ENCODE data around the gene PAK1IP1.
A peak's percentile ranks its signal among the peaks of the same experiment; 100 is the strongest.

The PAK1IP1 gene

DNA sequence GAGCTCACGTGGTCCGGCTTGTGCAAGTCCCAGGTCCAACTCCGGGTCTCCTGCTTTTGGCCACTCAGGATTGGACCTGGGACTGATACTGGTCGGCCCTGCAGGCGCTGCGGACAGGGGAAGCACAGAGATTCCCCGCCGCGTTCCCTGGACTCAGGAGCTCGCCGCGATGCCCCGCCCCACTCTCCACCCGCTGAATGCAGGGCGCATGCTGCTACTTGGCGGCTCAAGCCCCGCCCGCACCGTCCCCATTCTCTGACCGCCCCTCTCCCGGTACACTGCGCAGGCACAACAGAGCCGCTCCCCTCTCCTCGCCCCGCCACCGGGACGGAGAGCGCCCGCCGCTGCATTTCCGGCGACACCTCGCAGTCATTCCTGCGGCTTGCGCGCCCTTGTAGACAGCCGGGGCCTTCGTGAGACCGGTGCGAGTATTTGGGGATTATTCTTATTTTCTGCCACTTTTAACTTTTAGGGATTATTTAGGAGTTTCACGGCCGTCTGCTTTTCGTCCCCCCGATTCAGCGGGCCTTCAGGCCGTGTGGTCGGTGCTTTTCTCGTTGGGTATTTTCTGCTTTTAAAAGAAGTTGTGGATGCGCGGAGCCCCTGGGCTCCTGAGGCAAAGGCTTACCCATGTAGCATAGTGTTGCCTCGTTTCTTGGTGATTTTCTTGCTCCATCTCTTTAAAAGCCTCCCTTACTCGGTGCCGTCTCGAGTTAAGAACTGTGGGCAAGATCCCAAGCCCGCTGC, 28.2 kb downstream of the PAK1IP1 start, which contains the start of gene TMEM14C (continued):
- TF ChIP-seq, protein P1, sequence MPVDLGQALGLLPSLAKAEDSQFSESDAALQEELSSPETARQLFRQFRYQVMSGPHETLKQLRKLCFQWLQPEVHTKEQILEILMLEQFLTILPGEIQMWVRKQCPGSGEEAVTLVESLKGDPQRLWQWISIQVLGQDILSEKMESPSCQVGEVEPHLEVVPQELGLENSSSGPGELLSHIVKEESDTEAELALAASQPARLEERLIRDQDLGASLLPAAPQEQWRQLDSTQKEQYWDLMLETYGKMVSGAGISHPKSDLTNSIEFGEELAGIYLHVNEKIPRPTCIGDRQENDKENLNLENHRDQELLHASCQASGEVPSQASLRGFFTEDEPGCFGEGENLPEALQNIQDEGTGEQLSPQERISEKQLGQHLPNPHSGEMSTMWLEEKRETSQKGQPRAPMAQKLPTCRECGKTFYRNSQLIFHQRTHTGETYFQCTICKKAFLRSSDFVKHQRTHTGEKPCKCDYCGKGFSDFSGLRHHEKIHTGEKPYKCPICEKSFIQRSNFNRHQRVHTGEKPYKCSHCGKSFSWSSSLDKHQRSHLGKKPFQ (tag by site-specific recombination; IDR thresholded peaks at IDR 0.05) = peak; percentile 30; the same call in 1 of the 2 replicates
- TF ChIP-seq ZNF157 (tag by site-specific recombination; IDR thresholded peaks at IDR 0.05) (no peak), ZNF626 (tag by site-specific recombination; IDR thresholded peaks at IDR 0.05) (no peak), ZNF292 (tag by site-specific recombination; IDR thresholded peaks at IDR 0.05; ENCODE audit: borderline replicate concordance, low read depth) (no peak), ZNF341 (tag by site-specific recombination; IDR thresholded peaks at IDR 0.05; ENCODE audit: low read depth) (peak; percentile 43; the same call in 1 of the 2 replicates), ZNF394 (tag by site-specific recombination; IDR thresholded peaks at IDR 0.05; ENCODE audit: borderline replicate concordance) (no peak; the same call in 1 of the 2 replicates), ZNF658 (tag by site-specific recombination; IDR thresholded peaks at IDR 0.05) (no peak), ZNF544 (tag by site-specific recombination; IDR thresholded peaks at IDR 0.05) (no peak), ZNF777 (tag by site-specific recombination; IDR thresholded peaks at IDR 0.05; ENCODE audit: borderline replicate concordance) (no peak), ZNF76 (tag by site-specific recombination; IDR thresholded peaks at IDR 0.05; ENCODE audit: borderline replicate concordance, low read depth) (0 out of 2 replicates have a peak, but pooled peaks have one; percentile 12), GLIS2 (tag by site-specific recombination; IDR thresholded peaks at IDR 0.05) (peak; percentile 75), ZNF2 (tag by site-specific recombination; IDR thresholded peaks at IDR 0.05) (peak; percentile 66; the same call in 1 of the 2 replicates), WT1 (tag by site-specific recombination; IDR thresholded peaks at IDR 0.05) (no peak; the same call in 1 of the 2 replicates), GLI2 (tag by site-specific recombination; IDR thresholded peaks at IDR 0.05; ENCODE audit: borderline replicate concordance, low read depth) (no peak), HOXA7 (CRISPR knock-in tag; IDR thresholded peaks at IDR 0.05; ENCODE audit: borderline replicate concordance) (no peak), TCF7L2 (IDR thresholded peaks at IDR 0.05; ENCODE audit: borderline replicate concordance, low read depth, low read length) (no peak), ZNF174 (tag by site-specific recombination; IDR thresholded peaks at IDR 0.05) (no peak), ZNF837 (tag by site-specific recombination; IDR thresholded peaks at IDR 0.05) (no peak)
- TF ChIP-seq, protein P2, sequence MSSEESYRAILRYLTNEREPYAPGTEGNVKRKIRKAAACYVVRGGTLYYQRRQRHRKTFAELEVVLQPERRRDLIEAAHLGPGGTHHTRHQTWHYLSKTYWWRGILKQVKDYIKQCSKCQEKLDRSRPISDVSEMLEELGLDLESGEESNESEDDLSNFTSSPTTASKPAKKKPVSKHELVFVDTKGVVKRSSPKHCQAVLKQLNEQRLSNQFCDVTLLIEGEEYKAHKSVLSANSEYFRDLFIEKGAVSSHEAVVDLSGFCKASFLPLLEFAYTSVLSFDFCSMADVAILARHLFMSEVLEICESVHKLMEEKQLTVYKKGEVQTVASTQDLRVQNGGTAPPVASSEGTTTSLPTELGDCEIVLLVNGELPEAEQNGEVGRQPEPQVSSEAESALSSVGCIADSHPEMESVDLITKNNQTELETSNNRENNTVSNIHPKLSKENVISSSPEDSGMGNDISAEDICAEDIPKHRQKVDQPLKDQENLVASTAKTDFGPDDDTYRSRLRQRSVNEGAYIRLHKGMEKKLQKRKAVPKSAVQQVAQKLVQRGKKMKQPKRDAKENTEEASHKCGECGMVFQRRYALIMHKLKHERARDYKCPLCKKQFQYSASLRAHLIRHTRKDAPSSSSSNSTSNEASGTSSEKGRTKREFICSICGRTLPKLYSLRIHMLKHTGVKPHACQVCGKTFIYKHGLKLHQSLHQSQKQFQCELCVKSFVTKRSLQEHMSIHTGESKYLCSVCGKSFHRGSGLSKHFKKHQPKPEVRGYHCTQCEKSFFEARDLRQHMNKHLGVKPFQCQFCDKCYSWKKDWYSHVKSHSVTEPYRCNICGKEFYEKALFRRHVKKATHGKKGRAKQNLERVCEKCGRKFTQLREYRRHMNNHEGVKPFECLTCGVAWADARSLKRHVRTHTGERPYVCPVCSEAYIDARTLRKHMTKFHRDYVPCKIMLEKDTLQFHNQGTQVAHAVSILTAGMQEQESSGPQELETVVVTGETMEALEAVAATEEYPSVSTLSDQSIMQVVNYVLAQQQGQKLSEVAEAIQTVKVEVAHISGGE (tag by site-specific recombination; conservative IDR thresholded peaks at IDR 0.05; ENCODE audit: low read depth) = peak; percentile 85
- TF ChIP-seq, protein P3, sequence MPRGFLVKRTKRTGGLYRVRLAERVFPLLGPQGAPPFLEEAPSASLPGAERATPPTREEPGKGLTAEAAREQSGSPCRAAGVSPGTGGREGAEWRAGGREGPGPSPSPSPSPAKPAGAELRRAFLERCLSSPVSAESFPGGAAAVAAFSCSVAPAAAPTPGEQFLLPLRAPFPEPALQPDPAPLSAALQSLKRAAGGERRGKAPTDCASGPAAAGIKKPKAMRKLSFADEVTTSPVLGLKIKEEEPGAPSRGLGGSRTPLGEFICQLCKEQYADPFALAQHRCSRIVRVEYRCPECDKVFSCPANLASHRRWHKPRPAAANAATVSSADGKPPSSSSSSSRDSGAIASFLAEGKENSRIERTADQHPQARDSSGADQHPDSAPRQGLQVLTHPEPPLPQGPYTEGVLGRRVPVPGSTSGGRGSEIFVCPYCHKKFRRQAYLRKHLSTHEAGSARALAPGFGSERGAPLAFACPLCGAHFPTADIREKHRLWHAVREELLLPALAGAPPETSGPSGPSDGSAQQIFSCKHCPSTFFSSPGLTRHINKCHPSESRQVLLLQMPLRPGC (tag by site-specific recombination; IDR thresholded peaks at IDR 0.05) = peak; percentile 58; the same call in 1 of the 2 replicates
- TF ChIP-seq, protein P4, sequence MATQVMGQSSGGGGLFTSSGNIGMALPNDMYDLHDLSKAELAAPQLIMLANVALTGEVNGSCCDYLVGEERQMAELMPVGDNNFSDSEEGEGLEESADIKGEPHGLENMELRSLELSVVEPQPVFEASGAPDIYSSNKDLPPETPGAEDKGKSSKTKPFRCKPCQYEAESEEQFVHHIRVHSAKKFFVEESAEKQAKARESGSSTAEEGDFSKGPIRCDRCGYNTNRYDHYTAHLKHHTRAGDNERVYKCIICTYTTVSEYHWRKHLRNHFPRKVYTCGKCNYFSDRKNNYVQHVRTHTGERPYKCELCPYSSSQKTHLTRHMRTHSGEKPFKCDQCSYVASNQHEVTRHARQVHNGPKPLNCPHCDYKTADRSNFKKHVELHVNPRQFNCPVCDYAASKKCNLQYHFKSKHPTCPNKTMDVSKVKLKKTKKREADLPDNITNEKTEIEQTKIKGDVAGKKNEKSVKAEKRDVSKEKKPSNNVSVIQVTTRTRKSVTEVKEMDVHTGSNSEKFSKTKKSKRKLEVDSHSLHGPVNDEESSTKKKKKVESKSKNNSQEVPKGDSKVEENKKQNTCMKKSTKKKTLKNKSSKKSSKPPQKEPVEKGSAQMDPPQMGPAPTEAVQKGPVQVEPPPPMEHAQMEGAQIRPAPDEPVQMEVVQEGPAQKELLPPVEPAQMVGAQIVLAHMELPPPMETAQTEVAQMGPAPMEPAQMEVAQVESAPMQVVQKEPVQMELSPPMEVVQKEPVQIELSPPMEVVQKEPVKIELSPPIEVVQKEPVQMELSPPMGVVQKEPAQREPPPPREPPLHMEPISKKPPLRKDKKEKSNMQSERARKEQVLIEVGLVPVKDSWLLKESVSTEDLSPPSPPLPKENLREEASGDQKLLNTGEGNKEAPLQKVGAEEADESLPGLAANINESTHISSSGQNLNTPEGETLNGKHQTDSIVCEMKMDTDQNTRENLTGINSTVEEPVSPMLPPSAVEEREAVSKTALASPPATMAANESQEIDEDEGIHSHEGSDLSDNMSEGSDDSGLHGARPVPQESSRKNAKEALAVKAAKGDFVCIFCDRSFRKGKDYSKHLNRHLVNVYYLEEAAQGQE (tag by site-specific recombination; IDR thresholded peaks at IDR 0.05) = peak; percentile 48; the same call in 1 of the 2 replicates
- TF ChIP-seq, protein P5, sequence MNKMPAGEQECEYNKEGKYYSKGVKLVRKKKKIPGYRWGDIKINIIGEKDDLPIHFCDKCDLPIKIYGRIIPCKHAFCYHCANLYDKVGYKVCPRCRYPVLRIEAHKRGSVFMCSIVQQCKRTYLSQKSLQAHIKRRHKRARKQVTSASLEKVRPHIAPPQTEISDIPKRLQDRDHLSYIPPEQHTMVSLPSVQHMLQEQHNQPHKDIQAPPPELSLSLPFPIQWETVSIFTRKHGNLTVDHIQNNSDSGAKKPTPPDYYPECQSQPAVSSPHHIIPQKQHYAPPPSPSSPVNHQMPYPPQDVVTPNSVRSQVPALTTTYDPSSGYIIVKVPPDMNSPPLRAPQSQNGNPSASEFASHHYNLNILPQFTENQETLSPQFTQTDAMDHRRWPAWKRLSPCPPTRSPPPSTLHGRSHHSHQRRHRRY (tag by site-specific recombination; IDR thresholded peaks at IDR 0.05) = no peak
- TF ChIP-seq, protein P6, sequence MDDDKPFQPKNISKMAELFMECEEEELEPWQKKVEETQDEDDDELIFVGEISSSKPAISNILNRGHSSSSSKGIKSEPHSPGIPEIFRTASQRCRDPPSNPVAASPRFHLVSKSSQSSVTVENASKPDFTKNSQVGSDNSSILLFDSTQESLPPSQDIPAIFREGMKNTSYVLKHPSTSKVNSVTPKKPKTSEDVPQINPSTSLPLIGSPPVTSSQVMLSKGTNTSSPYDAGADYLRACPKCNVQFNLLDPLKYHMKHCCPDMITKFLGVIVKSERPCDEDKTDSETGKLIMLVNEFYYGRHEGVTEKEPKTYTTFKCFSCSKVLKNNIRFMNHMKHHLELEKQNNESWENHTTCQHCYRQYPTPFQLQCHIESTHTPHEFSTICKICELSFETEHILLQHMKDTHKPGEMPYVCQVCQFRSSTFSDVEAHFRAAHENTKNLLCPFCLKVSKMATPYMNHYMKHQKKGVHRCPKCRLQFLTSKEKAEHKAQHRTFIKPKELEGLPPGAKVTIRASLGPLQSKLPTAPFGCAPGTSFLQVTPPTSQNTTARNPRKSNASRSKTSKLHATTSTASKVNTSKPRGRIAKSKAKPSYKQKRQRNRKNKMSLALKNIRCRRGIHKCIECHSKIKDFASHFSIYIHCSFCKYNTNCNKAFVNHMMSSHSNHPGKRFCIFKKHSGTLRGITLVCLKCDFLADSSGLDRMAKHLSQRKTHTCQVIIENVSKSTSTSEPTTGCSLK (tag by site-specific recombination; IDR thresholded peaks at IDR 0.05) = no peak

All from HEK293 (cell line).